Fibroblast of lung (primary cell): ENCODE data around the gene TMPRSS4. TPM values are rescaled to one million over a fixed set of nuclear protein-coding genes. Genes with fewer than 3 reads are reported as not detected.

Experiments
- DNase-seq, 2 donors: peaks; one replicate each; pipeline versions ENCODE4 v3.0.0 to v3.0.0-alpha.2; 2010; ENCODE audit warnings: low read depth in 2 of 2
- H2AFZ ChIP-seq: 2 replicates; pipeline ENCODE4 v1.5.1; 2012; ENCODE audit warnings: low read length, control low read depth, inconsistent platforms
- H3K27ac ChIP-seq: 2 replicates; pipeline ENCODE4 v1.5.1; 2011; ENCODE audit warnings: low read length, control low read depth; ENCODE audit not compliant: insufficient read depth
- H3K27me3 ChIP-seq: 2 replicates; pipeline ENCODE4 v1.5.1; 2011; ENCODE audit warnings: mild to moderate bottlenecking, low read length; ENCODE audit not compliant: control insufficient read depth, insufficient read depth
- H3K36me3 ChIP-seq: 2 replicates; pipeline ENCODE4 v1.5.1; 2011; ENCODE audit warnings: low read length; ENCODE audit not compliant: control insufficient read depth, insufficient read depth
- H3K4me1 ChIP-seq: 2 replicates; pipeline ENCODE4 v1.5.1; 2011; ENCODE audit warnings: low read length; ENCODE audit not compliant: control insufficient read depth, insufficient read depth; ENCODE audit errors: extremely low read depth
- H3K4me2 ChIP-seq: 2 replicates; pipeline ENCODE4 v1.5.1; 2011; ENCODE audit warnings: low read length, control low read depth; ENCODE audit not compliant: insufficient read depth; ENCODE audit errors: extremely low read depth
- H3K4me3 ChIP-seq, 4 experiments: fragments of 200-600 bp in 1 of 4; sonication (generic) in 1 of 4; replicated peaks in 1 of 4; 2 replicates each; pipeline ENCODE4 v1.5.1; 2011 to 2016; ENCODE audit warnings: low read length in 4 of 4, low read depth in 3 of 4, mild to moderate bottlenecking in 3 of 4, control low read depth in 2 of 4, inconsistent platforms in 1 of 4, mixed read lengths in 1 of 4; ENCODE audit not compliant: insufficient read depth in 1 of 4; ENCODE audit errors: control extremely low read depth in 1 of 4
- H3K79me2 ChIP-seq: 2 replicates; pipeline ENCODE4 v1.5.1; 2012; ENCODE audit warnings: mild to moderate bottlenecking, low read length, inconsistent platforms; ENCODE audit not compliant: control insufficient read depth, insufficient read depth
- H3K9ac ChIP-seq: 2 replicates; pipeline ENCODE4 v1.5.1; 2011; ENCODE audit warnings: mild to moderate bottlenecking, low read length, control low read depth; ENCODE audit not compliant: insufficient read depth
- H3K9me3 ChIP-seq: 2 replicates; pipeline ENCODE4 v1.5.1; 2012; ENCODE audit warnings: low read depth, low read length; ENCODE audit not compliant: control insufficient read depth, insufficient read depth
- H4K20me1 ChIP-seq: 2 replicates; pipeline ENCODE4 v1.5.1; 2011; ENCODE audit warnings: low read length; ENCODE audit not compliant: control insufficient read depth, insufficient read depth; ENCODE audit errors: extremely low read depth
- EZH2 ChIP-seq: IDR thresholded peaks from 2 replicates; pipeline ENCODE4 v1.5.1; 2012; ENCODE audit warnings: low read length, control low read depth, mild to moderate bottlenecking; ENCODE audit errors: missing control alignments
- polyA plus RNA-seq, 2 donors: library from polyadenylated mRNA; depleted of rRNA in 1 of 2; stranded (reverse) in 1 of 2; unstranded in 1 of 2; fragments of >200 nt; gene quantifications; 2 replicates each; pipeline ENCODE4 v1.2.1, GENCODE V29; 2011 to 2012; ENCODE audit warnings: missing spikeins in 1 of 2
- total RNA-seq: library from RNA; depleted of rRNA; stranded (reverse); fragments of >200 nt; gene quantifications from 2 replicates; pipeline ENCODE4 v1.2.1, GENCODE V29; 2014
- TF ChIP-seq, protein P1 (sequence below), 2 donors: IDR thresholded peaks in 1 of 2; conservative IDR thresholded peaks in 1 of 2; 1 replicate in 1 of 2; 2 replicates in 1 of 2; pipeline ENCODE4 v1.5.1; 2011 to 2012; ENCODE audit warnings: low read length in 2 of 2, control low read depth in 1 of 2, inconsistent platforms in 1 of 2, low read depth in 1 of 2, mild to moderate bottlenecking in 1 of 2

TMPRSS4 gene
- total and polyA plus RNA-seq, 2 donors (not counting 1 experiment from before 2014, with no cell fraction given) = not detected

DNA sequence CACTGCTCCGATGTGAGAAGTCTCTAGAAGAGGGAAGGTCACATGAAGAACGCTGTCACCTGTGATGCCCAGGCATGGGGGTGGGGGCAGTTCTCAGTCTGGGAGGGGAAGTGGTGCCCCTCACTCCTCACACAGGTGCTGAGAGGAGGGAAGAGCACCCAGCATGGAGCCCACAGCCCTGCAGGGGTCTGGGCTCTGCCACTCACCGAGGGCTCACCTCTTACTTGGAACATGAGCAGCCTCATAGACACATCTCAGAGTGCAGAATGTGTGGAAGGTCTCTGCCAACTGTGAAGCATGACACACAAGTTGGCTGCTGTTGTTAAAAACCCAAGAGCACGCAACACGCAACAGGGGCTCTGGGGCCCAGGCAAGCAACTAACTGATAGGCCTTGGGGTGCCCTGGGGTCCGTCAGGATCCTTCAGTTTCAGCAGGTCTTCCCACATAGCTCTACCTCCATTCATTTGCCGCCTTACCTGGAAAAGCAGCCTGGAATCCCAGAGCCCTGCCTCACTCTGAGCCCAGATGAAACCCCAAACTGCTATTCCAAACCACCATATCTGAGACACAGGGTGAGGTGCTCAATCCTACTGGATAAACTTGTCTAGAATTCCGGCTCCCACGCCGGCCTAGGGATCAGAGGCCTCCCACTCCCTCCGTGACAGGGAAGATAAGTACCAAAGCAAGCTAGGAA lies 17.5 kb upstream of the TMPRSS4 start:
- Histone ChIP-seq H3K27me3 (no peaks in the 10 kb centered on the region), H4K20me1 (no peaks in the 10 kb centered on the region), H3K9me3 (no peaks in the 10 kb centered on the region), H3K4me3 (no peak overlapping the region), H3K27ac (no peak overlapping the region), H3K4me1 (no peaks in the 10 kb centered on the region), H3K4me2 (no peak overlapping the region), H3K9ac (no peak overlapping the region), H3K36me3 (no peaks in the 10 kb centered on the region), H2AFZ (no peak overlapping the region), H3K79me2 (no peaks in the 10 kb centered on the region)
- no peak for TF ChIP-seq EZH2
- TF ChIP-seq, protein P1, sequence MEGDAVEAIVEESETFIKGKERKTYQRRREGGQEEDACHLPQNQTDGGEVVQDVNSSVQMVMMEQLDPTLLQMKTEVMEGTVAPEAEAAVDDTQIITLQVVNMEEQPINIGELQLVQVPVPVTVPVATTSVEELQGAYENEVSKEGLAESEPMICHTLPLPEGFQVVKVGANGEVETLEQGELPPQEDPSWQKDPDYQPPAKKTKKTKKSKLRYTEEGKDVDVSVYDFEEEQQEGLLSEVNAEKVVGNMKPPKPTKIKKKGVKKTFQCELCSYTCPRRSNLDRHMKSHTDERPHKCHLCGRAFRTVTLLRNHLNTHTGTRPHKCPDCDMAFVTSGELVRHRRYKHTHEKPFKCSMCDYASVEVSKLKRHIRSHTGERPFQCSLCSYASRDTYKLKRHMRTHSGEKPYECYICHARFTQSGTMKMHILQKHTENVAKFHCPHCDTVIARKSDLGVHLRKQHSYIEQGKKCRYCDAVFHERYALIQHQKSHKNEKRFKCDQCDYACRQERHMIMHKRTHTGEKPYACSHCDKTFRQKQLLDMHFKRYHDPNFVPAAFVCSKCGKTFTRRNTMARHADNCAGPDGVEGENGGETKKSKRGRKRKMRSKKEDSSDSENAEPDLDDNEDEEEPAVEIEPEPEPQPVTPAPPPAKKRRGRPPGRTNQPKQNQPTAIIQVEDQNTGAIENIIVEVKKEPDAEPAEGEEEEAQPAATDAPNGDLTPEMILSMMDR (conservative IDR thresholded peaks at IDR 0.05 in 1 of 2, IDR thresholded peaks at IDR 0.05 in 1 of 2; ENCODE audit: low read depth in 1 of 2, low read length in 2 of 2) = no peak
- no peak for DNase-seq

DNA sequence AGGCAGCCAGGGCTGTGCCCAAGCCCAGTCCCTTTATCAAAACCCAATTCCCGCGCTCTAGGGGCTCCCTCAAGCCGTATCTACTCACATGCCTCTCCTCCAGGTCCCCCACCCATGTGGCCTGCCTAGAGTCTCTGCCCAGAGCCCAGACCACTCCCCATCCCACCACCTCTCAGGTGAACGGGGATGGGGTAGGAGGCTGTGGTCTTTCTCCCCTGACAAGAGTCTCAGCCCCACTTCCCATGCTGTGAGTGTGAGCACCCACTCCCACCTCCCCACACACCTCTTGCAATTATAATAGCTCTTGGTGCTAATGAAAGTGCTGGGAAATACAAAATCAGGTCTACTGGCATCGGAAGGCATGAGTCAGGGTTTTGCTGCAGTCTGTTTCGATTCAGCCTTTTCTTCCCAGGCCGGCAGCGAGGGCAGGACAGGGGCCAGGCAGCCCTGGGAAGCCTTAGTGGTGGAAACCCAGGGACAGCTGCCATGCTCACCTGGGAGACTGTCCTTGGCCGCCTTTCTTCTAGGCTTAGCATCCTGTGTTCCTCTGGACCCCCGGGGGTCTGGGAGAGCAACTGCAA lies 16.7 kb upstream of the TMPRSS4 start:
- H3K4me3 ChIP-seq = no peak overlapping the region
- no peak for TF ChIP-seq EZH2
- TF ChIP-seq, protein P1 (conservative IDR thresholded peaks at IDR 0.05 in 1 of 2, IDR thresholded peaks at IDR 0.05 in 1 of 2; ENCODE audit: low read depth in 1 of 2, low read length in 2 of 2) = no peak
- no peaks in the 10 kb centered on the region for H3K9me3 ChIP-seq
- no peak overlapping the region for H3K27ac ChIP-seq
- no peaks in the 10 kb centered on the region for H3K4me1 ChIP-seq
- no peak overlapping the region for H3K4me2 ChIP-seq
- no peaks in the 10 kb centered on the region for H3K27me3 ChIP-seq
- no peaks in the 10 kb centered on the region for H3K36me3 ChIP-seq
- no peaks in the 10 kb centered on the region for H4K20me1 ChIP-seq
- H3K79me2 ChIP-seq = no peaks in the 10 kb centered on the region
- DNase-seq = no peak
- H3K9ac ChIP-seq = no peak overlapping the region
- no peak overlapping the region for H2AFZ ChIP-seq

DNA sequence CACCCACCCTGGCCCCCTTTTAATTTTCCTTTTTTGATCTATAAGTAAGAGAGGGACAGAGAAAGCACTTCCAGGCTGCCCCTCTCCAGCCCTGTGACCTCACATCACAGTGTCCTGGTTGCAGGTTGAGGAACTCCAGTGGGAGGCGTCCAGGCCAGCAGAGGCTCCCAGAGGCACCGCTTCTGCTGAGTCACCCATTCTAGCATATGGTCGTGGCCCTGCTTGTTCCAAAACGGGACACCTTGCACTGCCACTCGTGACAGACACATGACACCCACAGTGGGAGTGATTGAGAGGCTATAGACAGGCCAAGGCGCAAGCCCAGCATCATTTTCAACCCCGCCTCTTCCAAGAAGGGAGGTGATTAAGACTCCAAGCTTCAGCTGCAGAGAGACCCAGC lies 16.0 kb upstream of the TMPRSS4 start:
- no peaks in the 10 kb centered on the region for H3K27me3 ChIP-seq

More for the DNA sequence above, 16.0 kb upstream of the TMPRSS4 start:
- no peak for TF ChIP-seq EZH2
- TF ChIP-seq, protein P1 (conservative IDR thresholded peaks at IDR 0.05 in 1 of 2, IDR thresholded peaks at IDR 0.05 in 1 of 2; ENCODE audit: low read depth in 1 of 2, low read length in 2 of 2) = no peak
- Histone ChIP-seq H3K9me3 (no peaks in the 10 kb centered on the region), H3K4me3 (no peak overlapping the region), H3K36me3 (no peaks in the 10 kb centered on the region), H3K79me2 (no peaks in the 10 kb centered on the region), H2AFZ (no peak overlapping the region), H4K20me1 (no peaks in the 10 kb centered on the region), H3K4me1 (no peaks in the 10 kb centered on the region), H3K27ac (no peak overlapping the region), H3K9ac (no peak overlapping the region), H3K4me2 (no peak overlapping the region)
- no peak for DNase-seq
